ENCODE measurements around the gene MSI2.

- no peak for TF ChIP-seq CTCF (IDR thresholded peaks at IDR 0.05)
- no peak for TF ChIP-seq POLR2A (IDR thresholded peaks at IDR 0.05)
Observed at GRCh38 chr17:57276621-57277020, 20.3 kb downstream of the MSI2 start.

All from adrenal gland (tissue), 5 donors.